DOHH2 (cell line): ENCODE results near the gene FUT7.

ENCODE experiments used
- H3F3A ChIP-seq: fragments of 200-600 bp; sonication (generic), shearing (Covaris generic); 2 replicates; pipeline ENCODE4 v1.6.0; 2016; ENCODE audit warnings: antibody characterized with exemption, mild to moderate bottlenecking; ENCODE audit not compliant: control insufficient read depth, insufficient read depth
- H3K27ac ChIP-seq: fragments of 200-600 bp; sonication (generic); 2 replicates; pipeline ENCODE4 v1.5.1; 2014; ENCODE audit warnings: low read depth, mild to moderate bottlenecking, low read length, moderate library complexity
- H3K27me3 ChIP-seq: fragments of 200-600 bp; sonication (generic); 2 replicates; pipeline ENCODE4 v1.6.1; 2014; ENCODE audit warnings: mild to moderate bottlenecking, low read length, mixed read lengths; ENCODE audit not compliant: control insufficient read depth
- H3K36me3 ChIP-seq: fragments of 200-600 bp; sonication (generic); 2 replicates; pipeline ENCODE4 v1.6.1; 2014; ENCODE audit warnings: mild to moderate bottlenecking, low read length, moderate library complexity, mixed read lengths; ENCODE audit not compliant: control insufficient read depth
- H3K4me1 ChIP-seq: fragments of 200-600 bp; sonication (generic); 2 replicates; pipeline ENCODE4 v1.6.1; 2014; ENCODE audit warnings: mild to moderate bottlenecking, low read length, mixed read lengths; ENCODE audit not compliant: control insufficient read depth
- H3K4me2 ChIP-seq: fragments of 200-600 bp; sonication (generic); 2 replicates; pipeline ENCODE4 v1.6.0; 2014; ENCODE audit warnings: mild to moderate bottlenecking, low read length, moderate library complexity
- H3K4me3 ChIP-seq: fragments of 200-600 bp; sonication (generic); 2 replicates; pipeline ENCODE4 v1.5.1; 2014; ENCODE audit warnings: mild to moderate bottlenecking, low read length, mixed read lengths
- H3K79me2 ChIP-seq: fragments of 200-600 bp; sonication (generic); 2 replicates; pipeline ENCODE4 v1.6.1; 2014; ENCODE audit warnings: mild to moderate bottlenecking, low read length, mixed read lengths; ENCODE audit not compliant: control insufficient read depth
- H3K9me2 ChIP-seq: fragments of 200-600 bp; sonication (generic); replicated peaks from 2 replicates; pipeline ENCODE4 v1.6.1; 2014; ENCODE audit warnings: mild to moderate bottlenecking, low read length, mixed read lengths; ENCODE audit not compliant: control insufficient read depth
- H3K9me3 ChIP-seq: fragments of 200-600 bp; sonication (generic); 2 replicates; pipeline ENCODE4 v1.6.1; 2014; ENCODE audit warnings: antibody characterized with exemption, low read length, mixed read lengths; ENCODE audit not compliant: control insufficient read depth, insufficient read depth
- H4K20me1 ChIP-seq: fragments of 200-600 bp; sonication (generic); 2 replicates; pipeline ENCODE4 v1.6.0; 2014; ENCODE audit warnings: low read depth, mild to moderate bottlenecking, antibody characterized with exemption, low read length, moderate library complexity; ENCODE audit not compliant: control insufficient read depth, insufficient read depth
- EZH2phosphoT487 ChIP-seq: fragments of 200-600 bp; sonication (generic); IDR thresholded peaks from 2 replicates; pipeline ENCODE4 v1.6.1; 2017; ENCODE audit warnings: borderline replicate concordance, mild to moderate bottlenecking, antibody characterized with exemption, low read length, moderate library complexity, mixed read lengths
- TF ChIP-seq, protein P1 (sequence below): fragments of 200-600 bp; sonication (generic); IDR thresholded peaks from one replicate; pipeline ENCODE4 v1.5.1; 2014; ENCODE audit warnings: antibody characterized with exemption, mild to moderate bottlenecking, low read depth, low read length; ENCODE audit not compliant: poor library complexity, severe bottlenecking

Gene FUT7

GRCh38 chr9:136991993-136992818 lies 39.7 kb downstream of the FUT7 start, which contains the start of gene PAXX:
Gene PAXX (plus strand): TSS chr9:136992422. CDS start chr9:136992444, 22 bp downstream.
- Histone ChIP-seq H3K27ac (peak within 1 kb of the TSS; percentile 60), H3K4me1 (peaks cover 24% of the 10 kb centered on the region)
- TF ChIP-seq, protein P1, sequence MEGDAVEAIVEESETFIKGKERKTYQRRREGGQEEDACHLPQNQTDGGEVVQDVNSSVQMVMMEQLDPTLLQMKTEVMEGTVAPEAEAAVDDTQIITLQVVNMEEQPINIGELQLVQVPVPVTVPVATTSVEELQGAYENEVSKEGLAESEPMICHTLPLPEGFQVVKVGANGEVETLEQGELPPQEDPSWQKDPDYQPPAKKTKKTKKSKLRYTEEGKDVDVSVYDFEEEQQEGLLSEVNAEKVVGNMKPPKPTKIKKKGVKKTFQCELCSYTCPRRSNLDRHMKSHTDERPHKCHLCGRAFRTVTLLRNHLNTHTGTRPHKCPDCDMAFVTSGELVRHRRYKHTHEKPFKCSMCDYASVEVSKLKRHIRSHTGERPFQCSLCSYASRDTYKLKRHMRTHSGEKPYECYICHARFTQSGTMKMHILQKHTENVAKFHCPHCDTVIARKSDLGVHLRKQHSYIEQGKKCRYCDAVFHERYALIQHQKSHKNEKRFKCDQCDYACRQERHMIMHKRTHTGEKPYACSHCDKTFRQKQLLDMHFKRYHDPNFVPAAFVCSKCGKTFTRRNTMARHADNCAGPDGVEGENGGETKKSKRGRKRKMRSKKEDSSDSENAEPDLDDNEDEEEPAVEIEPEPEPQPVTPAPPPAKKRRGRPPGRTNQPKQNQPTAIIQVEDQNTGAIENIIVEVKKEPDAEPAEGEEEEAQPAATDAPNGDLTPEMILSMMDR: no peak
- no peak for TF ChIP-seq EZH2phosphoT487

GRCh38 chr9:136990242-136990911 lies 41.5 kb downstream of the FUT7 start:
- TF ChIP-seq EZH2phosphoT487: no peak
- TF ChIP-seq, protein P1: no peak
- H3K9me2 ChIP-seq: no peaks in the 10 kb centered on the region
- no peak overlapping the region for H3K27ac ChIP-seq
- no peak overlapping the region for H3K4me2 ChIP-seq
- no peaks in the 10 kb centered on the region for H3F3A ChIP-seq
- H3K27me3 ChIP-seq: peaks cover 28% of the 10 kb centered on the region
- peaks cover 11% of the 10 kb centered on the region for H3K4me1 ChIP-seq
- H4K20me1 ChIP-seq: peaks cover 7% of the 10 kb centered on the region; the same call in 1 of the 2 replicates
- no peak overlapping the region for H3K4me3 ChIP-seq
- H3K36me3 ChIP-seq: peaks cover 8% of the 10 kb centered on the region
- peaks cover 10% of the 10 kb centered on the region for H3K79me2 ChIP-seq
- H3K9me3 ChIP-seq: no peaks in the 10 kb centered on the region

More at GRCh38 chr9:136991993-136992818, 39.7 kb downstream of the FUT7 start, which contains the start of gene PAXX:
- peaks cover 7% of the 10 kb centered on the region; the same call in 1 of the 2 replicates for H4K20me1 ChIP-seq
- peak within 1 kb of the TSS; percentile 75 for H3K4me3 ChIP-seq
- H3F3A ChIP-seq: no peaks in the 10 kb centered on the region
- H3K27me3 ChIP-seq: peaks cover 34% of the 10 kb centered on the region
- H3K4me2 ChIP-seq: peak within 1 kb of the TSS; percentile 76
- no peaks in the 10 kb centered on the region for H3K9me2 ChIP-seq
- H3K36me3 ChIP-seq: peaks cover 8% of the 10 kb centered on the region
- H3K9me3 ChIP-seq: no peaks in the 10 kb centered on the region
- H3K79me2 ChIP-seq: peaks cover 10% of the 10 kb centered on the region

- H3K36me3 ChIP-seq: peaks cover 6% of the 10 kb centered on the region
- no peak overlapping the region for H3K4me3 ChIP-seq
- peaks cover 10% of the 10 kb centered on the region for H3K79me2 ChIP-seq
- TF ChIP-seq EZH2phosphoT487: no peak
- TF ChIP-seq, protein P1: no peak
- H3K4me2 ChIP-seq: no peak overlapping the region
- peaks cover 35% of the 10 kb centered on the region for H3K27me3 ChIP-seq
- H3K27ac ChIP-seq: no peak overlapping the region
- H4K20me1 ChIP-seq: peaks cover 7% of the 10 kb centered on the region; the same call in 1 of the 2 replicates
- H3K4me1 ChIP-seq: peaks cover 11% of the 10 kb centered on the region
- H3K9me2 ChIP-seq: no peaks in the 10 kb centered on the region
- H3F3A ChIP-seq: no peaks in the 10 kb centered on the region
- no peaks in the 10 kb centered on the region for H3K9me3 ChIP-seq
These were observed 43.0 kb downstream of the FUT7 start for GRCh38 chr9:136988872-136989271.
